Neural progenitor cell (in vitro differentiated cells): Measurements from ENCODE around the gene VEPH1. TPM values are rescaled to one million over a fixed set of nuclear protein-coding genes. Genes with fewer than 3 reads are reported as not detected.

Experiments
- DNase-seq: peaks from one replicate; pipeline ENCODE4 v3.0.0-alpha.2; 2016; ENCODE audit warnings: low spot score
- H2AFZ ChIP-seq: fragments of 200-600 bp; sonication (generic); replicated peaks from 2 replicates; pipeline ENCODE4 v1.6.1; 2016; ENCODE audit warnings: antibody characterized with exemption
- H3F3A ChIP-seq: fragments of 200-600 bp; sonication (generic); 2 replicates; pipeline ENCODE4 v1.6.1; 2016; ENCODE audit warnings: antibody characterized with exemption, low read depth
- H3K27ac ChIP-seq: fragments of 200-600 bp; sonication (generic); 2 replicates; pipeline ENCODE4 v1.5.1; 2016; ENCODE audit warnings: mild to moderate bottlenecking
- H3K27me3 ChIP-seq: fragments of 200-600 bp; sonication (generic); 2 replicates; pipeline ENCODE4 v1.6.1; 2016; ENCODE audit warnings: mild to moderate bottlenecking, moderate library complexity
- H3K36me3 ChIP-seq: fragments of 200-600 bp; sonication (generic); 2 replicates; pipeline ENCODE4 v1.5.1; 2016
- H3K4me1 ChIP-seq: fragments of 200-600 bp; sonication (generic); 2 replicates; pipeline ENCODE4 v1.6.1; 2016; ENCODE audit warnings: mixed run types
- H3K4me2 ChIP-seq: fragments of 200-600 bp; sonication (generic); 2 replicates; pipeline ENCODE4 v1.6.1; 2016
- H3K4me3 ChIP-seq: fragments of 200-600 bp; sonication (generic); 2 replicates; pipeline ENCODE4 v1.5.1; 2016
- H3K79me2 ChIP-seq: fragments of 200-600 bp; sonication (generic); 2 replicates; pipeline ENCODE4 v1.6.1; 2016; ENCODE audit warnings: low read depth
- H3K9ac ChIP-seq: fragments of 200-600 bp; sonication (generic); 2 replicates; pipeline ENCODE4 v1.6.1; 2016
- H3K9me3 ChIP-seq: fragments of 200-600 bp; sonication (generic); 2 replicates; pipeline ENCODE4 v1.5.1; 2016; ENCODE audit warnings: low read depth
- H4K20me1 ChIP-seq: fragments of 200-600 bp; sonication (generic); 2 replicates; pipeline ENCODE4 v1.6.1; 2016; ENCODE audit warnings: low read depth
- H3K27ac Mint-ChIP-seq: 3 replicates; pipeline ENCODE4 v1.8.0; 2021; ENCODE audit warnings: mixed read lengths
- H3K27me3 Mint-ChIP-seq: 2 replicates; pipeline ENCODE4 v1.8.0; 2022; ENCODE audit warnings: low read depth, mild to moderate bottlenecking, inconsistent platforms, moderate library complexity, mixed read lengths; ENCODE audit not compliant: insufficient read depth
- H3K36me3 Mint-ChIP-seq: 3 replicates; pipeline ENCODE4 v1.8.0; 2021; ENCODE audit warnings: mixed read lengths
- H3K4me1 Mint-ChIP-seq: 3 replicates; pipeline ENCODE4 v1.8.0; 2021; ENCODE audit warnings: mixed read lengths
- H3K4me3 Mint-ChIP-seq: 3 replicates; pipeline ENCODE4 v1.8.0; 2021; ENCODE audit warnings: mild to moderate bottlenecking, moderate library complexity, mixed read lengths
- H3K9me3 Mint-ChIP-seq: 3 replicates; pipeline ENCODE4 v1.8.0; 2020; ENCODE audit warnings: mixed read lengths
- CTCF ChIP-seq: fragments of 200-600 bp; sonication (generic); IDR thresholded peaks from 2 replicates; pipeline ENCODE4 v1.5.1; 2017; ENCODE audit warnings: antibody characterized with exemption, mild to moderate bottlenecking
- EZH2 ChIP-seq: fragments of 200-600 bp; sonication (generic); IDR thresholded peaks from 2 replicates; pipeline ENCODE4 v1.6.1; 2017; ENCODE audit warnings: antibody characterized with exemption, mild to moderate bottlenecking, moderate library complexity
- EZH2phosphoT487 ChIP-seq: fragments of 200-600 bp; sonication (generic); IDR thresholded peaks from 2 replicates; pipeline ENCODE4 v1.6.1; 2017; ENCODE audit warnings: antibody characterized with exemption
- total RNA-seq: library from RNA; depleted of rRNA; stranded (reverse); fragments of >200 nt; gene quantifications from 2 replicates; pipeline ENCODE4 v1.2.3, GENCODE V29; 2015; ENCODE audit warnings: low replicate concordance

VEPH1 gene
- total RNA-seq, 1 donor from 2014 or later = not detected

- Histone ChIP-seq H3K79me2 (no peaks in the 10 kb centered on the region), H3F3A (no peaks in the 10 kb centered on the region), H3K36me3 (no peaks in the 10 kb centered on the region), H3K9ac (no peak overlapping the region), H3K4me3 (no peak overlapping the region), H3K4me1 (peaks cover 3% of the 10 kb centered on the region), H3K4me2 (no peak overlapping the region), H3K9me3 (no peaks in the 10 kb centered on the region), H2AFZ (no peak overlapping the region), H3K27ac (no peak overlapping the region), H3K27me3 (no peaks in the 10 kb centered on the region), H4K20me1 (no peaks in the 10 kb centered on the region)
- TF ChIP-seq EZH2 (no peak), EZH2phosphoT487 (no peak), CTCF (no peak)
- peaks cover 35% of the 10 kb centered on the region for H3K4me1 Mint-ChIP-seq
- peaks cover 28% of the 10 kb centered on the region for H3K36me3 Mint-ChIP-seq
- H3K27me3 Mint-ChIP-seq = peaks cover 2% of the 10 kb centered on the region
- DNase-seq = no peak
- H3K27ac Mint-ChIP-seq = no peak overlapping the region
- no peak overlapping the region for H3K4me3 Mint-ChIP-seq
- no peaks in the 10 kb centered on the region for H3K9me3 Mint-ChIP-seq
These were observed 59.1 kb downstream of the VEPH1 start for GRCh38 chr3:157443905-157444796.

DNA sequence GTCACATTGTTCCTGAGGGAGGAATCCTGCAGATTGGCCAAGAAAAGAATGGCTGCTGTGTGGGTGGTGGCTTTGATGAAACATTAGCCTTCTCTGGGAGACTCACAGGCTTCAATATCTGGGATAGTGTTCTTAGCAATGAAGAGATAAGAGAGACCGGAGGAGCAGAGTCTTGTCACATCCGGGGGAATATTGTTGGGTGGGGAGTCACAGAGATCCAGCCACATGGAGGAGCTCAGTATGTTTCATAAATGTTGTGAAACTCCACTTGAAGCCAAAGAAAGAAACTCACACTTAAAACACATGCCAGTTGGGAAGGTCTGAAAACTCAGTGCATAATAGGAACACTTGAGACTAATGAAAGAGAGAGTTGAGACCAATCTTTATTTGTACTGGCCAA is 60.5 kb downstream of the VEPH1 start:
- H3K27me3 Mint-ChIP-seq = peaks cover 2% of the 10 kb centered on the region
- H3K4me3 Mint-ChIP-seq = no peak overlapping the region
- no peaks in the 10 kb centered on the region for H3K27me3 ChIP-seq
- no peaks in the 10 kb centered on the region for H3K9me3 ChIP-seq
- H3K4me1 ChIP-seq = peaks cover 14% of the 10 kb centered on the region
- H3K4me3 ChIP-seq = no peak overlapping the region
- H3K9ac ChIP-seq = no peak overlapping the region
- H2AFZ ChIP-seq = no peak overlapping the region
- H4K20me1 ChIP-seq = no peaks in the 10 kb centered on the region
- H3K4me2 ChIP-seq = no peak overlapping the region
- TF ChIP-seq EZH2phosphoT487 = no peak
- TF ChIP-seq CTCF = no peak
- TF ChIP-seq EZH2 = no peak
- no peak for DNase-seq
- peaks cover 31% of the 10 kb centered on the region for H3K36me3 Mint-ChIP-seq
- no peak overlapping the region for H3K27ac ChIP-seq
- no peak overlapping the region for H3K27ac Mint-ChIP-seq
- no peaks in the 10 kb centered on the region for H3K36me3 ChIP-seq
- no peaks in the 10 kb centered on the region for H3K9me3 Mint-ChIP-seq
- H3K4me1 Mint-ChIP-seq = peaks cover 44% of the 10 kb centered on the region
- peaks cover 13% of the 10 kb centered on the region for H3F3A ChIP-seq
- H3K79me2 ChIP-seq = no peaks in the 10 kb centered on the region

GRCh38 chr3:157441102-157441624 is 62.1 kb downstream of the VEPH1 start:
- Histone ChIP-seq H3K27me3 (no peaks in the 10 kb centered on the region), H3K9ac (no peak overlapping the region), H3K4me3 (no peak overlapping the region), H3K4me2 (no peak overlapping the region), H4K20me1 (no peaks in the 10 kb centered on the region), H3K79me2 (no peaks in the 10 kb centered on the region), H3K4me1 (peaks cover 14% of the 10 kb centered on the region), H3F3A (peaks cover 24% of the 10 kb centered on the region), H3K9me3 (no peaks in the 10 kb centered on the region), H2AFZ (no peak overlapping the region), H3K27ac (no peak overlapping the region), H3K36me3 (no peaks in the 10 kb centered on the region)
- Mint-ChIP-seq H3K4me3 (no peak overlapping the region), H3K36me3 (peaks cover 36% of the 10 kb centered on the region), H3K27me3 (peaks cover 2% of the 10 kb centered on the region), H3K9me3 (no peaks in the 10 kb centered on the region), H3K4me1 (peaks cover 46% of the 10 kb centered on the region), H3K27ac (no peak overlapping the region)
- no peak for TF ChIP-seq CTCF
- no peak for DNase-seq
